Lower leg skin (tissue), 4 donors: ENCODE measurements around the gene MFSD6. TPM values are rescaled to one million over a fixed set of nuclear protein-coding genes. Genes with fewer than 3 reads are reported as not detected.

Experiments used
- DNase-seq, 2 donors: peaks; one replicate each; pipeline ENCODE4 v3.0.0-alpha.2; 2019; ENCODE audit warnings: low spot score in 2 of 2
- H3K4me3 ChIP-seq: fragments of 200-600 bp; sonication (generic); 2 replicates; pipeline ENCODE4 v1.5.1; 2017; ENCODE audit warnings: mild to moderate bottlenecking, low read depth; ENCODE audit not compliant: poor library complexity, severe bottlenecking
- POLR2A ChIP-seq, 2 donors: fragments of 450-650 bp; IDR thresholded peaks; one replicate each; pipeline ENCODE4 v1.6.1; 2016 to 2017; ENCODE audit warnings: antibody characterized with exemption in 2 of 2, mild to moderate bottlenecking in 1 of 2, moderate library complexity in 1 of 2
- WGBS, 2 donors: methylation state at CpG; one replicate each; pipeline ENCODE4 v1.1.5; 2018; 5-methylcytosine and 5-hydroxymethylcytosine counted together
- intact Hi-C: fragments of 100-400 bp; cut with DNase I; formaldehyde crosslinking; loops from one replicate; pipeline ENCODE4 v1.15.0; 2023; ENCODE audit warnings: low total_unique reads
- total RNA-seq, 4 donors: library from RNA; depleted of rRNA; stranded (reverse); fragments of >200 nt; gene quantifications; one replicate each; pipeline ENCODE4 v1.1.0, GENCODE V29; 2016
- TF ChIP-seq, protein P1 (sequence below), 3 donors: fragments of 450-650 bp; IDR thresholded peaks; one replicate each; pipeline ENCODE4 v1.5.1; 2016; ENCODE audit warnings: antibody characterized with exemption in 3 of 3, mild to moderate bottlenecking in 3 of 3, moderate library complexity in 2 of 3

MFSD6 gene
- total RNA-seq, 4 donors from 2014 or later = 184 to 265 (median 208) TPM

DNA sequence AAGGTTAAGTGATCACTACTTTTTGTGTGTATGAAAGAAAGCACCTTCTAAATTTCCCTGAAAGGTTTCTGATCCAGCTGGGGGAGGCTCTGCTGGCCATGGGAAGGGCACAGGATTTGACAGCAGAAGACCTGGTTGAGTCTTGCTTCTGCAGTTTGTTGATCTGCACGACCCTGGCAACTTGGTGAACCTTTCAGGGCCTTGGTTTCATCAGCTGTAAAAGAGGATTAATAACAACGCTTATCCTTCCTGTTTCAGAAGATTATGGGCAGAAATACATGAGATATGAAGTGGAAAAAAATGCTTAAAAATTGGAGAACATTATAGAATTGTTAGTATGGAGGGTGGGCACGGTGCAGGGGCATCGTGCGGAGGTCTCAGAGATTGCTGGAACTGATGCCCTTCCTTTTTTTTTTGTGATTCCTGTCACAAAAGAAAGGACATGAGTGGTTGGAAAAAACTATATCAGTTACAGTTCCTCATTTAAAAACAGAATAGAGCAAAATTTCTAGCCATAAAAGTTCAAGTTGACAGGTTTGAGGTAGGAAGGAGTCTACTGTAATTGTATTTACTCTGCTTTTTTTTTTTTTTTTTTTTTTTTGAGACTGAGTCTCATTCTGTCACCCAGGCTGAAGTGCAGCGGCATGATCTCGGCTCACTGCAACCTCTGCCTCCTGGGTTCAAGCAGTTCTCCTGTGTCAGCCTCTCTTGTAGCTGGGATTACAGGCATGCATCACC, 47.4 kb downstream of the MFSD6 start:
- no peak overlapping the region for H3K4me3 ChIP-seq
- WGBS, 2 donors = 78 to 90% methylated on average over 7 of the region's 7 CpGs
- intact Hi-C loops = no loop called here
- DNase-seq = no peak
- TF ChIP-seq, protein P1, sequence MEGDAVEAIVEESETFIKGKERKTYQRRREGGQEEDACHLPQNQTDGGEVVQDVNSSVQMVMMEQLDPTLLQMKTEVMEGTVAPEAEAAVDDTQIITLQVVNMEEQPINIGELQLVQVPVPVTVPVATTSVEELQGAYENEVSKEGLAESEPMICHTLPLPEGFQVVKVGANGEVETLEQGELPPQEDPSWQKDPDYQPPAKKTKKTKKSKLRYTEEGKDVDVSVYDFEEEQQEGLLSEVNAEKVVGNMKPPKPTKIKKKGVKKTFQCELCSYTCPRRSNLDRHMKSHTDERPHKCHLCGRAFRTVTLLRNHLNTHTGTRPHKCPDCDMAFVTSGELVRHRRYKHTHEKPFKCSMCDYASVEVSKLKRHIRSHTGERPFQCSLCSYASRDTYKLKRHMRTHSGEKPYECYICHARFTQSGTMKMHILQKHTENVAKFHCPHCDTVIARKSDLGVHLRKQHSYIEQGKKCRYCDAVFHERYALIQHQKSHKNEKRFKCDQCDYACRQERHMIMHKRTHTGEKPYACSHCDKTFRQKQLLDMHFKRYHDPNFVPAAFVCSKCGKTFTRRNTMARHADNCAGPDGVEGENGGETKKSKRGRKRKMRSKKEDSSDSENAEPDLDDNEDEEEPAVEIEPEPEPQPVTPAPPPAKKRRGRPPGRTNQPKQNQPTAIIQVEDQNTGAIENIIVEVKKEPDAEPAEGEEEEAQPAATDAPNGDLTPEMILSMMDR (IDR thresholded peaks at IDR 0.05) = no peak
- TF ChIP-seq POLR2A (IDR thresholded peaks at IDR 0.05) = no peak

GRCh38 chr2:190456833-190457232, 48.7 kb downstream of the MFSD6 start:
- TF ChIP-seq POLR2A (IDR thresholded peaks at IDR 0.05) = no peak
- TF ChIP-seq, protein P1 (IDR thresholded peaks at IDR 0.05) = no peak
- H3K4me3 ChIP-seq = no peak overlapping the region
- DNase-seq = no peak
- intact Hi-C loops = no loop called here
- WGBS, 2 donors = 71 to 87% methylated on average over 7 of the region's 7 CpGs

- H3K4me3 ChIP-seq = no peak overlapping the region
- no peak for DNase-seq
- TF ChIP-seq, protein P1 (IDR thresholded peaks at IDR 0.05) = no peak
- TF ChIP-seq POLR2A (IDR thresholded peaks at IDR 0.05) = no peak
- 87 to 100% methylated on average over 2 of the region's 2 CpGs for WGBS, 2 donors
- intact Hi-C loops = no loop called here
Observed at GRCh38 chr2:190457256-190457655, 49.1 kb downstream of the MFSD6 start.

DNA sequence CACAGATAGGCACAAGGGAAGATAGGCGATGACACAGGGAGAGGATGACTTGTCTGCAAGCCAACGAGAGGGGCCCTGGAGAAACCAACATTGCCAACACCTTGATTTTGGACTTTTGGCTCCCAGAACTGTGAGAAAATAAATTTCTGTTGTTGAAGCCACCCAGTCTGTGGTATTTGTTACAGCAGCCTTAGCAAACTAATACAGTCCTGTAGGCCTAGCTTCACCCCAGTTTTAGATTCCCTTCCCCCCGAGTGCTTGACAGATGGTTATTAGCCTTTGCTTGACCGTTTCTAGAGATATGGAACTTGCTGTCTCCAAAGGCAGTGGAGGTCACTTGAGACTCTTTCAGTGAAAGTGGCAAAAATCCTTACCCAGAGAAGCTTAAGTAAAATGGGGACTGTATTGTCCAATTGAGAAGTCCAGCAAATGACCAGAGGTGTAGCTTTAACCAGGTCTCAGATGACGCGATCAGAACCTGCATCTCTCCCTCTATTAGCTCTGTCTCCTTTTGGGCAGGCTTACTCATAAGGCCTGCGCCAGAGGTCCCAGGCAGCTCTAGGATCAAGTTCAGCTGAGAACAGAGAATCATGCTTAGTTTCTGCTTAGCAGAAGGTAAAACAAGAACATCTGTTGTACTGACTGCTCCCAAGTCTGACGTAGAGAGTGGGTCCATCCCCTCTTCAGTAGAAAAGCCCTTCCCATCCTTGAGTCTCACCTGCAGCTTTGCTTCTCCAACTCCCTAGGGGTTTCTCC, 50.4 kb downstream of the MFSD6 start:
- no peak overlapping the region for H3K4me3 ChIP-seq
- 80 to 96% methylated on average over 8 of the region's 8 CpGs for WGBS, 2 donors
- no peak for TF ChIP-seq POLR2A (IDR thresholded peaks at IDR 0.05)
- TF ChIP-seq, protein P1 (IDR thresholded peaks at IDR 0.05) = no peak
- DNase-seq = no peak
- intact Hi-C loops = no loop called here

GRCh38 chr2:190459881-190460280, 51.7 kb downstream of the MFSD6 start:
- 88 to 100% methylated on average over 1 of the region's 1 CpG for WGBS, 2 donors
- no peak overlapping the region for H3K4me3 ChIP-seq
- TF ChIP-seq POLR2A (IDR thresholded peaks at IDR 0.05) = no peak
- TF ChIP-seq, protein P1 (IDR thresholded peaks at IDR 0.05) = no peak
- intact Hi-C loops = no loop called here
- no peak for DNase-seq
